ENCODE results near the gene EMILIN2.

The EMILIN2 gene

GRCh38 chr18:2954869-2955645 is 108.3 kb downstream of the EMILIN2 start:
- no peak for DNase-seq (ENCODE audit: low read depth, low spot score)

- no peak for DNase-seq (ENCODE audit: low read depth, low spot score)
Measured at GRCh38 chr18:2956056-2956455, 109.2 kb downstream of the EMILIN2 start.

- DNase-seq (ENCODE audit: low read depth, low spot score), result no peak
Measured at GRCh38 chr18:2958819-2959298, 112.1 kb downstream of the EMILIN2 start.

- no peak for DNase-seq (ENCODE audit: low read depth, low spot score)
Measured at GRCh38 chr18:2959341-2959740, 112.5 kb downstream of the EMILIN2 start.

GRCh38 chr18:2960983-2961696 is 114.3 kb downstream of the EMILIN2 start:
- no peak for DNase-seq (ENCODE audit: low read depth, low spot score)

- DNase-seq (ENCODE audit: low read depth, low spot score), result no peak
Measured at GRCh38 chr18:2961821-2962220, 115.0 kb downstream of the EMILIN2 start.

- DNase-seq (ENCODE audit: low read depth, low spot score), result no peak
Measured at GRCh38 chr18:2963048-2963447, 116.2 kb downstream of the EMILIN2 start.

GRCh38 chr18:2964361-2965010 is 117.7 kb downstream of the EMILIN2 start:
- no peak for DNase-seq (ENCODE audit: low read depth, low spot score)
